GM12878 (cell line): ENCODE measurements around the gene AP3B2.

ENCODE experiments used
- CBFB ChIP-seq: IDR thresholded peaks from 2 replicates; pipeline ENCODE4 v1.6.1; 2016; ENCODE audit warnings: antibody characterized with exemption, low read depth
- CTCF ChIP-seq, 3 experiments: IDR thresholded peaks in 2 of 3; conservative IDR thresholded peaks in 1 of 3; 2 replicates each; pipeline ENCODE4 v1.5.1; 2011; ENCODE audit warnings: low read depth in 3 of 3, low read length in 3 of 3, mild to moderate bottlenecking in 3 of 3, control low read depth in 2 of 3, moderate library complexity in 2 of 3, inconsistent platforms in 1 of 3, mixed read lengths in 1 of 3; ENCODE audit not compliant: control insufficient read depth in 2 of 3, insufficient read depth in 1 of 3; ENCODE audit errors: extremely low read depth in 1 of 3
- JUNB ChIP-seq: IDR thresholded peaks from 2 replicates; pipeline ENCODE4 v1.6.1; 2016; ENCODE audit warnings: antibody characterized with exemption, mild to moderate bottlenecking
- POLR2A ChIP-seq: IDR thresholded peaks from 2 replicates; pipeline ENCODE4 v1.6.1; 2011; ENCODE audit warnings: low read depth, mild to moderate bottlenecking, low read length
- POU2F2 ChIP-seq: IDR thresholded peaks from 3 replicates; pipeline ENCODE4 v1.6.1; 2011; ENCODE audit warnings: low read depth, mild to moderate bottlenecking, low read length, borderline replicate concordance
- RAD21 ChIP-seq: IDR thresholded peaks from 2 replicates; pipeline ENCODE4 v1.6.1; 2011; ENCODE audit warnings: mild to moderate bottlenecking, low read depth, low read length, moderate library complexity; ENCODE audit not compliant: insufficient read depth
- RCOR1 ChIP-seq: conservative IDR thresholded peaks from 2 replicates; pipeline ENCODE4 v1.6.1; 2012; ENCODE audit warnings: low read depth, low read length, improper control_type of control experiment
- RELA ChIP-seq: fragments of 450-650 bp; IDR thresholded peaks from 2 replicates; pipeline ENCODE4 v1.8.0; 2014; ENCODE audit warnings: borderline replicate concordance; ENCODE audit not compliant: partially characterized antibody
- REST ChIP-seq: IDR thresholded peaks from 2 replicates; pipeline ENCODE4 v1.6.1; 2012; ENCODE audit warnings: mild to moderate bottlenecking, low read depth, low read length
- SP1 ChIP-seq: IDR thresholded peaks from one replicate; pipeline ENCODE4 v1.6.1; 2011; ENCODE audit warnings: low read depth, low read length
- ZNF274 ChIP-seq: IDR thresholded peaks from one replicate; pipeline ENCODE4 v1.8.0; 2011; ENCODE audit not compliant: insufficient read length, insufficient read depth
- ZNF687 ChIP-seq: fragments of 450-650 bp; IDR thresholded peaks from 2 replicates; pipeline ENCODE4 v1.6.1; 2017; ENCODE audit warnings: mild to moderate bottlenecking, moderate library complexity

- no peak for TF ChIP-seq RAD21
- no peak for TF ChIP-seq RCOR1
- TF ChIP-seq REST = no peak
- TF ChIP-seq JUNB = no peak
- no peak for TF ChIP-seq ZNF687
- TF ChIP-seq CTCF (IDR thresholded peaks at IDR 0.05 in 2 of 3, conservative IDR thresholded peaks at IDR 0.05 in 1 of 3; ENCODE audit: control insufficient read depth in 2 of 3, extremely low read depth in 1 of 3, insufficient read depth in 1 of 3, low read depth in 3 of 3, low read length in 3 of 3) = no peak
- no peak for TF ChIP-seq POLR2A
- TF ChIP-seq POU2F2 = no peak
- no peak for TF ChIP-seq ZNF274
- TF ChIP-seq SP1 = no peak
- TF ChIP-seq CBFB = no peak
- no peak for TF ChIP-seq RELA
Observed at GRCh38 chr15:82737975-82738374, 28.3 kb upstream of the AP3B2 start.
